Caco-2 (cell line): ENCODE data around the gene BDKRB2. TPM values are rescaled to one million over a fixed set of nuclear protein-coding genes. Genes with fewer than 3 reads are reported as not detected.

Source experiments
- BruUV-seq: library from RNA; stranded (reverse); fragments of 400-500 nt; replicated peaks from 2 replicates; lab custom pipeline; 2021; lab: Mats Ljungman, UMichigan
- CTCF ChIA-PET: fragments of 300-600 bp; sonication (Branson Sonifier 250); formaldehyde crosslinking; loops from one replicate; lab custom pipeline; 2022; ENCODE audit warnings: antibody characterized with exemption; lab: Charles Lee
- POLR2A ChIA-PET: fragments of 300-600 bp; sonication (Branson Sonifier 250); formaldehyde crosslinking; loops from one replicate; lab custom pipeline; 2022; ENCODE audit warnings: antibody characterized with exemption; lab: Charles Lee
- DNase-seq, 2 experiments: peaks; one replicate each; pipeline versions ENCODE4 v3.0.0 to v3.0.0-alpha.2; 2020 to 2022
- H3K27me3 ChIP-seq: replicated peaks from 2 replicates; pipeline ENCODE4 v1.6.0; 2011; ENCODE audit warnings: low read length; ENCODE audit not compliant: control insufficient read depth, insufficient read depth
- H3K36me3 ChIP-seq: 2 replicates; pipeline ENCODE4 v1.5.1; 2011; ENCODE audit warnings: low read length; ENCODE audit not compliant: control insufficient read depth, insufficient read depth
- H3K4me1 ChIP-seq: fragments of 250-450 bp; sonication (Bioruptor Pico); 2 replicates; pipeline ENCODE4 v1.5.1; 2020; ENCODE audit warnings: mild to moderate bottlenecking
- H3K4me3 ChIP-seq: 2 replicates; pipeline ENCODE4 v1.5.1; 2011; ENCODE audit warnings: low read depth, mild to moderate bottlenecking, control low read depth, low read length
- H3K9me3 ChIP-seq: fragments of 250-450 bp; sonication (Bioruptor Pico); 2 replicates; pipeline ENCODE4 v1.5.1; 2020; ENCODE audit warnings: mild to moderate bottlenecking, moderate library complexity
- H3K27ac Mint-ChIP-seq: one replicate; pipeline ENCODE4 v1.8.0; 2022; ENCODE audit warnings: mixed read lengths; ENCODE audit not compliant: unreplicated experiment
- H3K27me3 Mint-ChIP-seq: one replicate; pipeline ENCODE4 v1.8.0; 2022; ENCODE audit warnings: mixed read lengths; ENCODE audit not compliant: insufficient read depth, unreplicated experiment
- H3K36me3 Mint-ChIP-seq: one replicate; pipeline ENCODE4 v1.8.0; 2022; ENCODE audit warnings: mild to moderate bottlenecking, mixed read lengths; ENCODE audit not compliant: insufficient read depth, unreplicated experiment
- H3K4me1 Mint-ChIP-seq: one replicate; pipeline ENCODE4 v1.8.0; 2022; ENCODE audit warnings: low read depth, mixed read lengths; ENCODE audit not compliant: unreplicated experiment
- H3K4me3 Mint-ChIP-seq: one replicate; pipeline ENCODE4 v1.8.0; 2022; ENCODE audit warnings: mild to moderate bottlenecking, moderate library complexity, mixed read lengths; ENCODE audit not compliant: unreplicated experiment
- H3K9me3 Mint-ChIP-seq: one replicate; pipeline ENCODE4 v1.8.0; 2022; ENCODE audit warnings: mixed read lengths; ENCODE audit not compliant: unreplicated experiment
- CTCF ChIP-seq, 2 experiments: fragments of 200-600 bp in 1 of 2; IDR thresholded peaks; 1 replicate in 1 of 2; 2 replicates in 1 of 2; pipeline versions ENCODE4 v1.5.1 to v1.8.0; 2011 to 2022; ENCODE audit warnings: antibody characterized with exemption in 1 of 2, control low read depth in 1 of 2, inconsistent platforms in 1 of 2, low read depth in 1 of 2, low read length in 1 of 2, mild to moderate bottlenecking in 1 of 2, moderate library complexity in 1 of 2; ENCODE audit not compliant: insufficient read depth in 1 of 2, severe bottlenecking in 1 of 2, unreplicated experiment in 1 of 2
- intact Hi-C: fragments of 100-400 bp; cut with micrococcal nuclease; formaldehyde crosslinking; loops from one replicate; pipeline ENCODE4 v1.10.0; 2022; ENCODE audit not compliant: unreplicated experiment
- total RNA-seq: library from RNA; stranded (reverse); gene quantifications from 2 replicates; pipeline ENCODE4 v1.2.3, GENCODE V29; 2022

The BDKRB2 gene
- total RNA-seq, 1 experiment from 2014 or later: 2.0 TPM

GRCh38 chr14:96245710-96246538 is 41.3 kb downstream of the BDKRB2 start:
- H3K36me3 ChIP-seq: no peaks in the 10 kb centered on the region; the same call in 1 of the 2 replicates
- H3K4me3 ChIP-seq: no peak overlapping the region
- no peak overlapping the region for H3K27ac Mint-ChIP-seq
- no peaks in the 10 kb centered on the region for H3K36me3 Mint-ChIP-seq
- TF ChIP-seq CTCF (IDR thresholded peaks at IDR 0.05; ENCODE audit: insufficient read depth in 1 of 2, low read depth in 1 of 2, low read length in 1 of 2, severe bottlenecking in 1 of 2, unreplicated experiment in 1 of 2): no peak
- no peak for DNase-seq
- no TSS peak for BruUV-seq
- H3K9me3 ChIP-seq: peaks cover 9% of the 10 kb centered on the region
- no peaks in the 10 kb centered on the region for H3K9me3 Mint-ChIP-seq
- H3K27me3 Mint-ChIP-seq: no peaks in the 10 kb centered on the region
- CTCF ChIA-PET: no interaction called here
- intact Hi-C loops: no loop called here
- no peaks in the 10 kb centered on the region for H3K4me1 Mint-ChIP-seq
- POLR2A ChIA-PET: no interaction called here
- no peak overlapping the region for H3K4me3 Mint-ChIP-seq
- peaks cover 4% of the 10 kb centered on the region for H3K4me1 ChIP-seq
- no peaks in the 10 kb centered on the region for H3K27me3 ChIP-seq

GRCh38 chr14:96246539-96246847 is 41.9 kb downstream of the BDKRB2 start:
- H3K4me3 Mint-ChIP-seq: no peak overlapping the region
- ChIA-PET POLR2A (no interaction called here), CTCF (no interaction called here)
- intact Hi-C loops: no loop called here
- H3K4me1 ChIP-seq: no peaks in the 10 kb centered on the region; the same call in 1 of the 2 replicates
- H3K27me3 ChIP-seq: no peaks in the 10 kb centered on the region
- no peak for TF ChIP-seq CTCF (IDR thresholded peaks at IDR 0.05; ENCODE audit: insufficient read depth in 1 of 2, low read depth in 1 of 2, low read length in 1 of 2, severe bottlenecking in 1 of 2, unreplicated experiment in 1 of 2)
- no peaks in the 10 kb centered on the region for H3K9me3 Mint-ChIP-seq
- no peaks in the 10 kb centered on the region for H3K36me3 Mint-ChIP-seq
- no peaks in the 10 kb centered on the region for H3K4me1 Mint-ChIP-seq
- H3K27ac Mint-ChIP-seq: no peak overlapping the region
- no peaks in the 10 kb centered on the region for H3K27me3 Mint-ChIP-seq
- peaks cover 3% of the 10 kb centered on the region for H3K9me3 ChIP-seq
- H3K36me3 ChIP-seq: no peaks in the 10 kb centered on the region; the same call in 1 of the 2 replicates
- peak; percentile 24 to 47 for DNase-seq
- BruUV-seq: no TSS peak
- no peak overlapping the region for H3K4me3 ChIP-seq

- Mint-ChIP-seq H3K27me3 (no peaks in the 10 kb centered on the region), H3K9me3 (no peaks in the 10 kb centered on the region), H3K4me1 (peaks cover 5% of the 10 kb centered on the region), H3K4me3 (no peak overlapping the region), H3K36me3 (no peaks in the 10 kb centered on the region), H3K27ac (no peak overlapping the region)
- H3K27me3 ChIP-seq: no peaks in the 10 kb centered on the region
- intact Hi-C loops: no loop called here
- H3K4me1 ChIP-seq: no peaks in the 10 kb centered on the region; the same call in 1 of the 2 replicates
- H3K9me3 ChIP-seq: no peaks in the 10 kb centered on the region; the same call in 1 of the 2 replicates
- CTCF ChIA-PET: no interaction called here
- no peak for TF ChIP-seq CTCF (IDR thresholded peaks at IDR 0.05; ENCODE audit: insufficient read depth in 1 of 2, low read depth in 1 of 2, low read length in 1 of 2, severe bottlenecking in 1 of 2, unreplicated experiment in 1 of 2)
- DNase-seq: no peak
- no peaks in the 10 kb centered on the region for H3K36me3 ChIP-seq
- BruUV-seq: no TSS peak
- no peak overlapping the region for H3K4me3 ChIP-seq
- POLR2A ChIA-PET: no interaction called here
These were observed 42.4 kb downstream of the BDKRB2 start for GRCh38 chr14:96247031-96247430.
